ENCODE measurements around the gene FNIP1. TPM values are rescaled to one million over a fixed set of nuclear protein-coding genes. Genes with fewer than 3 reads are reported as not detected.

The FNIP1 gene
- total and polyA plus RNA-seq, 2 of the 8 experiments (the other 6 are each of a cell fraction or from before 2014, with no cell fraction given), result 3.5 to 17.3 TPM

GRCh38 chr5:131783357-131783756, 13.5 kb downstream of the FNIP1 start:
- Histone ChIP-seq H3K4me3 (ENCODE audit: extremely low read depth in 1 of 4, insufficient read depth in 2 of 4, low read depth in 3 of 4, low read length in 4 of 4) (no peak overlapping the region), H2AFZ (ENCODE audit: low read length) (no peak overlapping the region), H3K9ac (replicated peaks in 1 of 4; ENCODE audit: extremely low read depth in 1 of 4, low read depth in 3 of 4, low read length in 3 of 4) (no peak overlapping the region), H4K91ac (replicated peaks; ENCODE audit: insufficient read length, low read length) (no peak overlapping the region), H3K4me1 (replicated peaks in 1 of 4; ENCODE audit: control insufficient read depth in 3 of 4, insufficient read depth in 4 of 4, low read length in 3 of 4) (0 out of 7 replicates have a peak, but pooled peaks cover 0 to 2% (median 0%) of the 10 kb centered on the region in 4 experiments), H3K9me3 (ENCODE audit: insufficient read depth in 2 of 2, low read depth in 1 of 2, low read length in 1 of 2) (no peaks in the 10 kb centered on the region), H3K18ac (ENCODE audit: extremely low read depth, low read length) (no peak overlapping the region), H3K27me3 (replicated peaks in 1 of 4; ENCODE audit: control insufficient read depth in 3 of 4, extremely low read depth in 1 of 4, insufficient read depth in 3 of 4, low read length in 3 of 4) (no peaks in the 10 kb centered on the region), H3K36me3 (ENCODE audit: control insufficient read depth in 2 of 4, insufficient read depth in 4 of 4, low read length in 3 of 4) (no peaks in the 10 kb centered on the region), H2BK120ac (replicated peaks; ENCODE audit: low read depth, low read length) (no peak overlapping the region), H4K20me1 (replicated peaks in 1 of 2; ENCODE audit: control insufficient read depth in 1 of 2, insufficient read depth in 2 of 2, low read length in 2 of 2) (peaks cover 6 to 10% of the 10 kb centered on the region in 2 experiments), H2BK20ac (ENCODE audit: low read length) (no peak overlapping the region), H2AK5ac (ENCODE audit: low read depth, low read length) (no peak overlapping the region), H4K5ac (ENCODE audit: insufficient read length, low read depth, low read length) (no peak overlapping the region), H2BK5ac (ENCODE audit: low read depth, low read length) (no peak overlapping the region), H3K23ac (ENCODE audit: insufficient read length) (no peak overlapping the region), H3K79me2 (ENCODE audit: control insufficient read depth in 1 of 2, insufficient read depth in 2 of 2, low read length in 2 of 2) (peaks cover 0 to 76% of the 10 kb centered on the region in 2 experiments; a peak in 3 of 4 replicates), H3K4me2 (ENCODE audit: insufficient read depth in 1 of 2, low read depth in 2 of 2, low read length in 2 of 2) (no peak overlapping the region), H3K14ac (ENCODE audit: insufficient read length) (no peak overlapping the region), H2BK12ac (ENCODE audit: low read depth, low read length) (no peak overlapping the region), H3K56ac (replicated peaks; ENCODE audit: insufficient read length, low read depth, low read length) (no peak overlapping the region), H3K23me2 (ENCODE audit: low read depth, low read length) (no peaks in the 10 kb centered on the region), H4K8ac (ENCODE audit: extremely low read depth, insufficient read depth, low read length) (no peak overlapping the region), H3K27ac (ENCODE audit: low read depth, low read length) (no peak overlapping the region), H3K4ac (replicated peaks; ENCODE audit: insufficient read length, low read depth, low read length) (no peak overlapping the region), H2BK15ac (ENCODE audit: low read length) (no peak overlapping the region), H3K79me1 (ENCODE audit: low read depth, low read length) (peaks cover 3% of the 10 kb centered on the region; the same call in 1 of the 2 replicates)
- 88% methylated on average over 1 of the region's 1 CpG; no CpG with 5 or more reads in 1 of the 2 experiments for WGBS, 2 experiments (ENCODE audit: extremely low coverage in 1 of 2, insufficient coverage in 1 of 2, insufficient read length in 1 of 2, insufficient replicate concordance in 2 of 2, low coverage in 1 of 2, low lambda C conversion rate in 2 of 2, missing lambda C conversion rate in 1 of 2)
- FAIRE-seq, result no peak
- no peak for DNase-seq (ENCODE audit: low read depth in 1 of 2, low spot score in 2 of 2)
- ChIA-PET CTCF (ENCODE audit: partially characterized antibody) (interaction anchor here (0.6 to 1.4 kb wide), 3 partner anchors 18 to 196 kb away, joined by 3 to 4 read pairs (median 3); no protein-coding TSS in a partner anchor), POLR2A (ENCODE audit: partially characterized antibody) (interaction anchor here (0.7 kb wide), 1 partner anchor 14 kb away, joined by 3 read pairs; the partner anchor contains the start of gene FNIP1)
- TF ChIP-seq SIN3A (conservative IDR thresholded peaks at IDR 0.05 in 1 of 2, IDR thresholded peaks at IDR 0.05 in 1 of 2; ENCODE audit: low read depth in 1 of 2, low read length in 2 of 2) (no peak), KDM1A (IDR thresholded peaks at IDR 0.05; ENCODE audit: borderline replicate concordance, low read length) (no peak), SP1 (IDR thresholded peaks at IDR 0.05; ENCODE audit: low read depth, low read length) (no peak), RNF2 (IDR thresholded peaks at IDR 0.05; ENCODE audit: borderline replicate concordance, low read depth, low read length, missing control alignments, poor library complexity, severe bottlenecking) (no peak), BRCA1 (IDR thresholded peaks at IDR 0.05; ENCODE audit: low read depth, low read length) (no peak), SAP30 (IDR thresholded peaks at IDR 0.05; ENCODE audit: insufficient read depth, insufficient replicate concordance, low read length) (no peak), KDM4A (IDR thresholded peaks at IDR 0.05; ENCODE audit: low read depth, low read length, severe bottlenecking) (no peak), RXRA (IDR thresholded peaks at IDR 0.05; ENCODE audit: insufficient read depth, low read depth, low read length) (no peak), POLR2AphosphoS5 (IDR thresholded peaks at IDR 0.05; ENCODE audit: low read depth, low read length) (no peak), SIRT6 (IDR thresholded peaks at IDR 0.05; ENCODE audit: low read length) (no peak), POLR2A (IDR thresholded peaks at IDR 0.05; ENCODE audit: control extremely low read depth in 1 of 2, low read depth in 2 of 2, low read length in 2 of 2) (no peak), BACH1 (IDR thresholded peaks at IDR 0.05; ENCODE audit: low read length) (no peak), TEAD4 (IDR thresholded peaks at IDR 0.05; ENCODE audit: low read depth, low read length) (no peak), HDAC2 (IDR thresholded peaks at IDR 0.05; ENCODE audit: borderline replicate concordance in 1 of 2, low read depth in 2 of 2, low read length in 2 of 2) (no peak)
